ENCODE measurements around the gene HLA-DMA.

The HLA-DMA gene

DNA sequence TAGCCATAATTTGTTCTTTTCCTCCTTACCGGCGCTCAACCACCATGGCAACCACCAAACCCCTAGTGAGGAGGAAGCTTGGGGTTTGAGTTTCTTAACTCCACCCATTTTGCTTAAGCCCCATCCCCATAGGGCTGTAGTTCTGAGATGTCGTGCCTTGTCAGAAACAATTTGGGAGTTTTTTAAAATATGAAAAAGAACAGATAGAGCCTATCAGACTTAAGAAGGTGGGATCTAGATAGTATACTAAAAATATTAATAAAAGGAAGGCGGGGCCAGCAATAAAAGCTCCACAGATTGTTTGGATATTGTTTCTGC lies 21.1 kb upstream of the HLA-DMA start:
- DNase-seq, result peak; percentile 55

DNA sequence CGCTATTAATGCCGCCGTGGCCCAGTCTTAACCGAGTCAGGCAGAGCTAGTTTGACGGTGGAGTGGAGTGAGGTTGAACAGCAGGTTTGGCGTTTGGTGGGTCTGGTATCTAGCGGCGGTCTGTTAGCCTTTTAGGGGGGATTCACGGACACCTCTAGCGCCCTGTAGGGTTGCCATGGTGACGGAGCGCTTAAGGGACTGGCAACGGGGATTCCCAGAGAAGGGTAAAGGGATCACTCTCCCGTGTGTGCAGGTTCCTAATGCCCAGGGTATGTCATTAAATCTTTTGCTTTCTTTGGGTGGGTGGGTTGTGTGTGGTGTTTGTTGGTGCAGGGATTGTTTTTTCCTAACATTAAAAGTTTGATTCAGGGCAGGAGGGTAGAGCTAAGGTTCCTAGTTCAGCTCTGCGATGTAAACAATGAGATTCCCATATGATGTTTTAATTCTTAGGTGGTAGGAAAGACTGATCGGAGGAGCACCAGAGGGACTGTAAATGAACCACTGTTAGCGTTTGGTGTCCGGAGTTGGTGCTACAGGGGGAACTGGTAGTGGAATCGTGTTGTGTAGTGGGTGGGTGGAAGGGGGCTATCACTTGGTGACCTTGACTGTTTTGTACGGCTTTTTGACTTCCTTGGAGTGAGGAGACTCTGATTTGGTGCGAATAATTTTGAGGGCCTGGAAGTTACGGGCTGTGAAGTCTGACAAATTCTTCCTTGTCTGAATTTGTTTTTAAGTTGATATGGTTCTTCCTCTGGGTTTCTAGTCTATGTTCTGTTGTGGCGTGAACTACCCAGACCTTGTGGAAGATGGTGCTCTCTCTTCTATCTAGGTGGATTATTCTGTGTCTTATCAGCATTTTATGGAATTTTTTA lies 20.5 kb upstream of the HLA-DMA start:
- DNase-seq, result peak; percentile 13

DNA sequence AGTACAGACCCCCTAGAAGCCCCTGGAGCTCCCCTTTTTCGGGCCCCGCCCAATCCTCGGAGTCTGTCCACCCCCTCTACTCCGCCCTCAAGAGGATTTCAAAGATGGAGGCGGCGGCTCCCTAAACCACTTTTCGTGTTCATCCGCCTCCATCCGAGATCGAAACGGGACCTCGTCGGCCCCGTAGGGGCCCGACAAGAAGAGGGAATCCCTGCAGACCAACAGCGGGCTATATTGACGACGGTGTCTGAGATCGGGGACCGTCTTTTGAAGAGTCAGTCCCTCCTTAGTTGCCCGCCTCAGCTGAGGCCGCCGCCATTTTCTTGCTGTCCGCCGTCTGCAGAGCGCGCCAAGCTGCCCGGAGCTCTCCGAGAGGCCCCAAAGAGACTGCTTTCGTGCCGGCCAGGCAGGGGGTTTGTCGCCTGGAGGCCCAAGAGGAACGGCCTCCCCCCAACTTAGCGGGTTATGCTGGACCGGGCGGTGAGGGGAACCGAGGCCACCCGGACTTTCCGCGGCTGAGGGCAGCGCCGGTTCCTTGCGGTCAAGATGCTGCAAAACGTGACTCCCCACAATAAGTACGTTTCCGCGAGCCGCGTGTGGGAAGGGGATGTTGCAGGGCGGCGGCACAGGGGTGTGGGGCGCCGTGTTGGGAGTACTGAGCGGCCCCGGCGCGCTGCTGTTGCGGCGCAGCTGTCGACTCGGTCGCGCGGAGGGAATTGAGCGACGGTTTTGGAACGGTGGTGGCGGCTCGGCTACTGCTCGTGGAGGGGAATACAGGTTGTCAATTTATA lies 19.7 kb upstream of the HLA-DMA start:
- DNase-seq, result no peak

DNA sequence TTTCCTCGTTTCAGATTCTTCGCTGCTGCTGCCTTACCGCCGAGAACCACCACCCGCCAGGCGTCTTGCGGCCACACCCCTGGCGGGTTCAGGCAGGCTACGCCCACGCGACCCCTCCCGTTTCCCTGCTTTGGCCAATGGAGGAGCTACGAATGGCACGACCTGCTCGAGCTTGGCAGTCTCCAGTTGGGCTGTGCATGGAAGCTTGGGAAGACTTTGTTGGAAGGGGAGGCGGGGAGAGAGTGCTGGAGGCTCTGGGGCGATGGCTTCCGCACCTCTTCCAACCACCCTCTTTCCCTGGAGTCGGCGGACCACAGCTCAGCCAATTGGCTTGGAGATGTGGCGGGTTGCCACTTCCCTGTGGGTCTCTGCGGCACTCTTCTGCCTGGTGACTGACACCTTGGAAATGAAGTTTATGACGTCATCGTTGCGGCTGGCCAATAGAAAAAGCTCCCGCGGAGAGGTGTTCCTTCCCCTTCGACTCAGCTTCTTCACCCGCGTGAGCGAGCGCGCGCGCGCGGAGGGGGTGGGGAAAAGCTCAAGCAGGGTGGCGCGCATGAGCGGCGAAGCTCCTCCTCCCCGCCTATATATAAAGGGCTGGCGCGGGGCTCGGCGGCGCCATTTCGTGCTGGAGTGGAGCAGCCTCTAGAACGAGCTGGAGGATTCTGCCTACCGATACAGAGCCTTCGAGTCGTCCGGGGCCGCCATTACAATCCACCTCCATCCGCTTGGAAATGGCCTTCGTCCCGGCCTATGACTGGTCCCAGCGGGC lies 18.9 kb upstream of the HLA-DMA start:
- peak; percentile 99 for DNase-seq

DNA sequence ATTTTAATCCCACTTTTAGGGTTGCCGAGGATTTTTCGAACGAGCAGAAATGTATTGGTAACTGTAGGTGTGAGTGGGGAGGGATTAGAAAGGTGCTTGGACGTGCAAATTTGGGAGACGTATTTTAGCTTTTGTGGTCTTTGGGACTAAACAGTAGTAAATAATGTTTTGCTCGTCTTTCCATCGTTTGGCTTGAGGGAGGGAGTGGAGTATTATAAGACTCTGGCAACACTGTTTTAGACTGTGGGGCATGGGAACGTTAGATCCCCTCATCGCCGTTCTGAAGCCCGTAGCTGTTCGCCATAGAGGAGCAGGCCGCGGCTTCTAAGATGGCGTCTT lies 18.3 kb upstream of the HLA-DMA start:
- DNase-seq, result no peak

DNA sequence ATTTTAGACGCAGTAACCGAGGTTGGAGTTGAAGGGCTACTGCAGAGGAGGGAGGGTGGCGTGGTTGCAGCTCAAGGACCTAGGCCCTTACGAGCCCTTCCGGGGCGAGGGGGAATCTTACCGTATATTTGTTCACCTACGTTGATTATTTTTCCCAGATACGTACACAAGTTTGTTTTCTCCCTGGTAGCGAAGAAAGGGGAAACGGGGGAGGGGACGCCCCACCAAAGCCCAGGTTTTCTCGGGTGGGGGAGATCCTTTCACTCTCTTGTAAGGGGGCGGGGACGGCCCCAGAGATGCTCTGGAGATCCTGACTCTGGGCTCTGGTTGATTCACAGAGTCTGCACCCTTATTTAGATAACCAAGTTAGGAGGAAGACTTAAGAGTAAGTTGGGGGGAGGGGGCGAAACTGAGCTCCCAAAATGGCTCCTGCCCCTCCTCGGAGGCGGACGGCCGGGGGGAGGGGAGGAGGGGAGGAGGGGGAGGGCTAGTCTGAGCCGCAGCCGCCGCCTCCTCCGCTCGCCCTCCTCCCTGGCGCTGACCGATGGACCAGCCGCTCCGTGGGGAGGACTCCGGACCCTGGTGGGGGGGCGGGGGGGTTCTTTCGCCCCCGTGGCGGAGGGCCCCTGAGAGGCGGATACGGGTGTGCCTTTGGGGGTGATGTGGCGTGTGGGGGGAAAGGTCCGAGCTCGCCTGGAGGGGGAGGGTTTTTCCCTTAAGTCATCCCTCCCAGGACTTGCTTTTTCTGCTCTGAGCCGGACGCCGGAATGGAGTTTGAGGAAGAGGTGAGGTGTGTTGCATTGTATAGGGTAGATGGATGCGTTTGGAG lies 17.7 kb upstream of the HLA-DMA start:
- peak; percentile 84 for DNase-seq

DNA sequence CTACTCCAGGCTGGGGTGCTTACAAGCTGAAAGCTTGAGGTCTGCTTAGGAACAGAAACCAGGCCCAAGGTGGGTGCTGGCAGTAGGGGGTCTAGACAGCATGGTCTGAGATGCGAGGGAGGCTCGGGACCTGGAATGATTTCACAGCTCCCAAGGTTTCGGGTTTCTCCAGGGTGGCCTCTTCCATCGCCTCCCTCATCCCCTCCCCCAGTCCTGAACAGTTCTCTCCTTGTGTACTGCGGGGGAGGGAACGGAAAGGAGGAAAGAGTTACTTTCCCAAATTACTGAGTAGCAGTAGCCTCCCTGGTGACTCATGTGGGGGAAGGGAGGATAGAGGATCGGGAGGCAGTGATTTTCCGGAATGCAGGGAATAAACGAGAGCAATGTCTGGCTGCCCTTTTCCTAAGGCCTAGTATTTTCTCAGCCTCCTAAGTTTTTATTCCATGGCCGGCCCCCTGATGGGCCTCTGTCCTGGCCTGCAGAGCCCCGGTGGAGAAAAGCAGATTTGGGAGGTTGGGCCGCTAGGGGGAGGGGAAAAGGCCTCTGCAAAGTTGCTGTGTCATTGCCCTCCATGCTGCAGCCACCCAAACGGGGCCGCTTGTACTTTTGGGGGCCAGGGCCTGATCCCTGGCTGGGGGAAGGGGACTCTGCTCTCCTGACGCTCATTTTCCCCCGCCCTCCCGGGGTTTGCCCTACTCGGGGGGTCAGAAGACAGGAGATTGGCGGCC lies 17.0 kb upstream of the HLA-DMA start:
- DNase-seq, result peak; percentile 94

DNA sequence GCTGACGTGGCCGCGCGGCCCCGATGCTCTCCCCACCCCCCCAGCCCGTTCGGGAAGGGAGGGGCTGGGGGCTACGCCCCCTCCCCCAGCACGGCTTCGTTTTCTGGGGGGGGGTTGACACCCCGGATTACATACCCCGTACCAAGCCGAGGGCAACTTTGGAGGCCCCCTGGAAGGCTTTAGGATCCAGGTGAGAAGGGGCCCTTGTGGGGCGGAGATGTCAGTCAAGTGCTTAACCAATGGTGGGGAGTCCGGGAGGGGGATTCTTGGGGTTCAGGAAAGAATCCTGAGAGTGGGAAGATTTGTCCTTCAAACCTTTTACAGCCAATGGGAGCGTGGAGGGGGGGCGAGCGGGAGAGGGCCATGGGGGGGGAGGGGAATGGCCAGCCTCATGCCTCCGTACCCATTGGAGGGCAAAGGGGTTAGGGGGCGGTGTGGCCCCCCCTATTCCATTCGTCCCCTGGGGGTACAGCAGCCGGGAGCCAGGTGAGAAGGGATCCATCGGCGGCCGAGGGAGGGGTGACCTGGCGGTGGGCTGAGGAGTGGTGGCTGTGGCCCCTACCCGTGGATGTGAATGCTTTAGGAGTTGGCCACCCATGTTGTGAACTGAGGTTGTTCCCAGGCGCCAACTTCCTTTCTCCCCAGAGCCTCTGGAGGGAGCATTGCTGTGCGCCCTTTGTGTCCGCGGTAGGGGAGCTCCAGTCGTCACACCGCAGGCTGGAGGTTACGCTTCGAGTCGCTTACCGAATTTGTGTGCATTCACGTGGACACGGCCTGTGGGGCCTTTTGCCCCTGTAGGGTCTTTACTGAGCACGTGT lies 16.2 kb upstream of the HLA-DMA start:
- peak; percentile 58 for DNase-seq

DNA sequence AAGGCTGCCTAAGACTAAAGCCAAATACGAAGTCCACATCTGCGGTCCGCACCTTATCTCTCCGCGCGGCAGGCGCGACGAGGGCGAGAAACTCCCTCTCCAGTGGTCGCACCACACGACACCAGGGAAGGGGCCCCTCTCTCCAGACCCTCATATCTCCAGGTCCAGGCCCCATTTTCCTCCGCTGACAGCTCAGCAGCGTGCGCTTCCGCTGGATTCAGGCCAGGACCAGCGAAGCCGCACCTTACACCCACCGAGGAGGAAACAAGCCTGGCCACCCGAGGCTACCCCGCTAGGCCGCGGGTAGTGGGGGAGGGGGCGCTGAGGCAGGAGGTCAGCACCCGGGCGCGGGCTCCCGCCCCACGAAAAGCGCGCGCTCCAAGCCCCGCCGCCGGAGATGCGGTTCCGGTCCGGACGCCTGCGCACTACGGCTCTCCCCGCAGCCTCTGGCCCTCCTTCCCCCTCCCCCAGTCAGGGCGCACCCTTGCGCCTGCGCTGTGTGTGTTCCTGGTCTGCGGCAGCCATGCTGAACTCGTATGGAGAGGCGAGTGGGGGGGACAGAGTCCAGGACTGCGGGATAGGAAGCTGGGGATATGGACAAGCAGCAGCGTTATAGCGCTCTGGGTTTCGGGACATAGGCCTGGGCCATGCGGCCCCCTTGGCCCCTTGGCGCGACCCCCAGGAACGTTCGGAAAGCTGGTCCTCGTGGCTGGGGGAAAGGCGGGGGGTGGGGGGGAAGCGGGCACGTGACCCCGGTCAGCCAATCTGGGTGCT lies 15.4 kb upstream of the HLA-DMA start, which contains the start of gene BRD2:
BRD2 (plus strand) TSS at position 502 of the 774 bp plus-strand sequence. CDS start 4,305 bp downstream, outside the sequence.
- DNase-seq, result peak; percentile 92

DNA sequence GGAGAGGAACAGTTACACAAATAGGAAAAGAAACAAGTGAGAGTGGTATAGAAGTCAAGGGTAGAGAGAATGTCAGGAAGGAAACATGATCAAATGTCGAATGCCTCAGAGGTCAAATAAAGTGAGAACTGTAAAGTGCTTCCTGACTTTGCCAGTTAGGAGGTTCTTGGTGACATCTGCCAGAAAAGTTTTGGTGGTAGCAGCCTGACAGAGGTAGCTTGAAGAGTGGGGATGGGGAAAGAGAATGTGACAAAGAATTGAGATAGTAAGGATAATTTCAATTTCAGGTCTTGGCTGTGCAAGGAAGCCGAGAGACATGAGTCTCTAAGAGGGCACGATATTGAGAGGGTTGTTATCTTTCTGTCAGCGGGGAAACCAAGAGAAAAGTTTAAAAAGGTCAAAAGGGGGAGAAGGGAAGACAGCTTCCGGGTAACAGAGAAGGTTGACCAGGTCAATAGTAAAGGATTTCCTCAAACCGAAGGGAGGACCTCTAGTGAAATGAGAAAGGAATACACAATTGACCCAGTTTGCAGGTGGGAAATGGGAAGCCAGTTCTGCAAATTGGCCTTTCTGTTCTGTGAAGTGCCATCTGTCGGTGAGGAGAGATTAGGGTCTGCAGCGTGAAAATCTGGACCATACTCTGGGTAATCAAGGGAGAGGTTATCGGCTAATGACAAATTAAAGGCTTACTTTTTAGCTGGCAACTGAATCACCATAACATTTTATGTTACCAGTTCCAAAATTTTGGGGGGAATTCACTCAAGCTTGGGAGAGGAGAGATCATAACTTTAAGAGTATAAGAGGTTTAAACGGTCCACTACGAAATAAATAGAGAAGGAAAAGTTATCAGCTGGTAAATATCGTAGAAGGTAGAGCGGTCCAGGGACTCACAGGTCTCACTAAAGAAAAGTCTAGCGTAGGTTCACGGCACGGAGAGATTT lies 14.5 kb upstream of the HLA-DMA start:
- DNase-seq, result no peak

DNA sequence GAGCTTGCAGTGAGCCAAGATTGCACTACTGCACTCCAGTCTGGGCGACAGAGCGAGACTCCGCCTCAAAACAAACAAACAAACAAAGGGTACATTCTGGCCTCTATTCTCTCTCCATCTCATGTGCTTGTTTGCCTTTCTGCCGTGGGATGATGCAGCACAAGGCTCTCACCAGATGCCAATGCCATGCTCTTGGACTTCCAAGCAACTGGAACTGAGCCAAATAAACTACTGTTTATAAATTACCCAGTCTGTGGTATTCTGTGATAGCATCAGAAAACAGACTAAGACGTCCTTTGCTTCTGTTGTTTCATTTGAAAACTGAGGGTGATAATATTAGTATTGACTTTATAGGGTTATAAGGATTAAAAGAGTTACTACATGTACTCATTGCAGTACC lies 11.9 kb upstream of the HLA-DMA start:
- DNase-seq, result no peak

DNA sequence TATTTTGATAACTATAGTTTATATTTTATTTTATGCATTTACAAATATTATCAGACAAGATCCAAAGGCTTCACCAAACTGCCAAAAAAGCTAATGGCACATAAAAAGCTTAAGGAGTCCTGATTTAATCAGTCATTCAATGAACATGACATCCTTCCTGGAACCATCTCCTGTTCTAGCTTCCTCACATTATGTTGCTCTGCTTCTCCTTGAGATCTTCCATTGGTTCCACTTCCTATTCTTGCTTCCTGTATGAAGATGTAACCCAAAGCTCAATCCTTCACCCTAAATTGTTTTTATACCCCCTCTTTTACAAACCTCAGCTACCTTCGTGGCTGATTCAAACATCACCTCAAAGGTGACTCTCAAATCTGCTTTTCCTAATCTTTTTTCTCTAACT lies 11.0 kb upstream of the HLA-DMA start:
- no peak for DNase-seq

DNA sequence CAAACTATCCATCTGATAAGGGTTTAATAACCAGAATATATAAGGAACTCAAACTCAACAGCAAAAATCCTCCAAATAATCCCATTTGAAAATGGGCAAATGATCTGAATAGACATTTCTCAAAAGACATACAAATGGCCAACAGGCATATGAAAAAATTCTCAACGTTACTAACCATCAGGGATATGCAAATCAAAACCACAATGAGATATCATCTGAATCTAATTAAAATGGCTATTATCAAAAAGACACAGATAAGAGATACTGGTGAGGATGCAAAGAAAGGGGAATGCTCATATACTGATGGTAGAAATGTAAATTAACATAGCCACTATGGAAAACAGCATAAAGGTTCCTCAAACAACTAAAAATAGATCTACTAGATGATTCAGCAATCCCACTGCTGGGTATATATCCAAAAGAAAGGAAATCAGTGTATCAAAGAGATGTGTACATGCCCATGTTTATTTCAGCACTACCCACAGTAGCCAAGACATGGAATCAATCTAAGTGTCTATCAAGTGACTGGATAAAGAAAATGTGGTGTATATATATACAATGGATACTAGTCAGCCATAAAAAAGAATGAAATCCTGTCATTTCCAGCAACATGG lies 9.4 kb upstream of the HLA-DMA start:
- DNase-seq, result no peak

DNA sequence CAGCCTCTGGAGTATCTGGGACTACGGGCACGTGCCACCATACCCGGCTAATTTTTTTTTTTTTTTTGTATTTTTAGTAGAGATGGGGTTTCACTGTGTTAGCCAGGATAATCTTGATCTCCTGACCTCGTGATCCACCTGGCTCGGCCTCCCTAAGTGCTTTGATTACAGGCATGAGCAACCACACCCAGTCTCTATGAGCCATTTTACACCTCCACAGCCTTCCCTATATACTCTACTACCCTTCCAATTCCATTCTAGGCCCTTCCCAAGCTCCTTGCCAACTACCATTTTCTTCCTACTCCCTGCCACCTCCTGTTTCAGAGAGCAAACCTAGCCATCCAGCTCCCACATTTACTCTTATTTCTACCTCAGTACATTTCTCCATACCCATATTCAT lies 7.7 kb upstream of the HLA-DMA start:
- no peak for DNase-seq

DNA sequence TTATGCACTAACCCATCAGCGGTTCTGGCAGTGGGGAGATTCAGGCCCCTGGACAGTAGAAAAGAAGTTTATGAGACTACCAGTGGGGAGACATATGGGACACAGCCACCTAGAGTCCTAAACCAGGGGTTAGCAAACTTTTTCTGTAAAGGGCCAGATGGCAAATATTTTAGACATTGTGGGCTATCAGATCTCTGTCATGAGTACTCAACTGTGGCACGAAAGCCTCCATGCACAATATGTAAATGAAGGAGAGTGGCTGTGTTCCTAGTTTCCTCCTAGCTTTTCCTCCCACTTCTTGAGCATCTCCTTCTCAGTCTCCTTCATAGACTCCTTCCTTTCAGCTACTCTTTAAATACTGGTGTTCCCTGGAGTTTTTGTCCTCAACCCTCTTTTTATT lies 3.3 kb upstream of the HLA-DMA start:
- no peak for DNase-seq

DNA sequence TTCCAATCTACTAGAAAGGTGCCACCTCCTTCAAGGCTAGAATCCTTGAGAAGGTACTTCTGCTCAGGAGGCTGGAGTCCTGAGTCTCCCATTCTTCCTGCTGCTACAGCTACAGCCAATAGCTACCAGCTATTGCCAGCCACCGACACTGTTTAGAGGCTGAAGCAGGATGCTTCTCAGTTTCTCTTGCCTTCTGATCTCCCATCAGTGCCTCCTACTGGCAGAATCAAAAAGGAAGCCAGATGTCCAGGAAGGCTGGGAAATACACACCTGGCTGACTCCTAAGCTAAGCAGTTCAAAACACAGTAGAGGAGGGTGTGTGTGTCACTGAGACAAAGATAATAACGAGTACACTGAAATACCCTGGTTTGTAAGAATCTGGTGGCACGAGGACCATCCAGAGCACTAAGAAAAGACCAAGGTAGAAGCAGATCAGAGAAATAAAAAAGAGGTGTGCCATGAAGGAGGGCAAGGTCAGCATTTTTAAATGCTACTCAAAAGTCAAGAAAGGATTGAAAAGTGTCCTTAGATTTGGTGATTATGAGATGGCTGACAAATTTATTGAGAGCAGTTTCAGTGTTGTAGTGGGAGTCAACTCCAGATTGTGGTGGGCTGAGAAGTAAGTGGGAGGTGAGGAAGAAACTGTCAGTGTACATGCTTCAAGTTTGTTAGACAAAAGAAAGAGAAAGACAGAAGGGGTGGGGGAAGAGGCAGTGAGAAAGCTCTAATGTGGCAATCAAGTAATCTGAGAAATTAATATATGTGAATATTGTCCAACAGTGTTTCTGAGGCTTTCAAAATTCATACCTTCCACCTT lies 2.3 kb upstream of the HLA-DMA start:
- no peak for DNase-seq

DNA sequence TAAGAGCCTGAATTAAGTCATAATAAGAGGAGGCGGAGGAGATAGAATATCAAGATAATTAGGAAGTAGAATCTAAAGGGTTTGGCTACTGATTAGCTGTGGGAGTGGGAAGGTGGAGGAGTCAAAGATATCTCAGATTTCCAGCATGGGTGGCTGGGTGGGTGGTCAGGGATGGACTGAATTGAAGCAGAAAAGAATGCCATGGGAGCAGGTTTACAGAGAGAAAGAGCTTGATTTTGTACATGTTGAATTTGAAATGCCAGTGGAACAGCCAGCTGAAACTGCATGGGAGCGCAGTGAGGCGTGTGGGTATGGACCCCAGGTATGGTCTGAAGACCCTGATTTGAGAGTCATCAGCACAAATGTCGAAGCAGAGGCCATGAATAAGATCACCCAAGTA lies 1.4 kb upstream of the HLA-DMA start:
- no peak for DNase-seq

DNA sequence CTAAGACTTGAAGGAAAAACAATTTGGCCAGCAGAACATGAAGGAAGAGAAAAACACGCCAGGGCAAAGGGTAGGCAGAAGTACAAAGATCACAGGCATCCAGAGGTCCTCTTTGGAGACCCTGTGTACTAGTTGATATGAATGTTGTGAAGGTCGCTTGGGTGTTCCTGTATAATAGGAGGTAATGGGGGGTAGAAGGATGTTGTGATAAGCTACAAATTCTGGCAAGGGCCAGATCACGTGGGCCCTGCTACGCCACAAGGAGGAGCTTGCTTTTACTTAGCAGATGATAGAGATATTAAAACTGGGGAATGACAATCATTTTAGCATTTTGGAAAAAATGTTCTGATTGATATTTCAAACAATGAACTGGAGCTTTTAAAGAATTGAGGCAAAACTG lies 878 bp upstream of the HLA-DMA start:
- DNase-seq, result no peak
